Measurements from ENCODE around the gene PERCC1. TPM values are rescaled to one million over a fixed set of nuclear protein-coding genes. Genes with fewer than 3 reads are reported as not detected.

The PERCC1 gene
- total RNA-seq, 1 donor, result not detected

DNA sequence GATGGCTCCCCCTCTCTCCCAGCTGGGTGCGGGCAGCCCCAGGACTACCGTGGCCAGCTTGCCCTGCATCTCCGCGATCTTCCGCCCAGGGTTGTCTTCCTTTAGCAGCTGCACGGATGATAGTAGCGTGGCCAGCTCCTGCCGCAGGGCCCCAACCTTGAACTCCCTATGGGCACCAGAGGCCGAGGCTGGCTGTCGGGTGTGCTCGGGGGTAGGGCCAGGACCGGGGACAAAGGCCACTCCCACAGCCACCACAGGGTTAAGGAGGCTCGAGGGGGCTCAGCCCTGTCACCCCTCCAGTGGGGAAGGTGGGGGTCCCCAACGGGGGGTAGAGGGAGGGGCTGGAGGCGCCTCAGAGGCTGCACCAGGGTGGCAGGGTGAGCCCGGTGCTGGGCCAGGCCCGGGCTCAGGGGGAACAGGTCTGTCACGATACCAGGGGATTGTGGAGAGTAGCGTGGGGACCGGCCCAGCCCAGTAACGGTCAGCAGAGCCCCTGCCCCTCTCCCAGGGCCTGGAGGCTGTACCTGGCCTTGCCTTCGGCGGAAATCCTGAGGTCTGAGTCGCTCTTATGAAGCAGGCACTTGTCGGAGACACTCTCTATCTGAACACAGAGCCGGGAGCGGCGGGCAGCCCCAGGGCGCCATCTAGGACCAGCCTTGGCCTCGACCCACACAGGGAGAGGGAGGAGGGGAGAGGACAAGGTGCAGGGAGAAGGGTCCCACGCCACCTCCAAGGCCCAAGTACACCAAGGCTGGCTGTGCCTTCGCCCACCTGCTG is 5.2 kb downstream of the PERCC1 start:
- no peak overlapping the region for H3K27ac ChIP-seq (ENCODE audit: low read depth, low read length)
- no peaks in the 10 kb centered on the region for H4K20me1 ChIP-seq (ENCODE audit: insufficient read depth, low read length)
- no peaks in the 10 kb centered on the region for H3K27me3 ChIP-seq (ENCODE audit: insufficient read depth, low read length)
- H3K79me2 ChIP-seq (ENCODE audit: insufficient read depth, low read length), result no peaks in the 10 kb centered on the region
- H3K9me3 ChIP-seq (ENCODE audit: low read depth, low read length), result no peaks in the 10 kb centered on the region
- no peak for DNase-seq (ENCODE audit: insufficient read length, low spot score, missing footprints)
- no peak overlapping the region for H3K4me3 ChIP-seq (ENCODE audit: insufficient read depth, low read length)
- H3K4me2 ChIP-seq (ENCODE audit: insufficient read depth, low read length), result no peak overlapping the region
- no peak overlapping the region for H2AFZ ChIP-seq (ENCODE audit: low read length)
- TF ChIP-seq, protein P1, sequence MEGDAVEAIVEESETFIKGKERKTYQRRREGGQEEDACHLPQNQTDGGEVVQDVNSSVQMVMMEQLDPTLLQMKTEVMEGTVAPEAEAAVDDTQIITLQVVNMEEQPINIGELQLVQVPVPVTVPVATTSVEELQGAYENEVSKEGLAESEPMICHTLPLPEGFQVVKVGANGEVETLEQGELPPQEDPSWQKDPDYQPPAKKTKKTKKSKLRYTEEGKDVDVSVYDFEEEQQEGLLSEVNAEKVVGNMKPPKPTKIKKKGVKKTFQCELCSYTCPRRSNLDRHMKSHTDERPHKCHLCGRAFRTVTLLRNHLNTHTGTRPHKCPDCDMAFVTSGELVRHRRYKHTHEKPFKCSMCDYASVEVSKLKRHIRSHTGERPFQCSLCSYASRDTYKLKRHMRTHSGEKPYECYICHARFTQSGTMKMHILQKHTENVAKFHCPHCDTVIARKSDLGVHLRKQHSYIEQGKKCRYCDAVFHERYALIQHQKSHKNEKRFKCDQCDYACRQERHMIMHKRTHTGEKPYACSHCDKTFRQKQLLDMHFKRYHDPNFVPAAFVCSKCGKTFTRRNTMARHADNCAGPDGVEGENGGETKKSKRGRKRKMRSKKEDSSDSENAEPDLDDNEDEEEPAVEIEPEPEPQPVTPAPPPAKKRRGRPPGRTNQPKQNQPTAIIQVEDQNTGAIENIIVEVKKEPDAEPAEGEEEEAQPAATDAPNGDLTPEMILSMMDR (IDR thresholded peaks at IDR 0.05; ENCODE audit: extremely low read depth, low read depth, low read length), result no peak
- H3K36me3 ChIP-seq (ENCODE audit: insufficient read depth, low read length), result no peaks in the 10 kb centered on the region
- H3K4me1 ChIP-seq (ENCODE audit: insufficient read depth, low read length), result no peaks in the 10 kb centered on the region

DNA sequence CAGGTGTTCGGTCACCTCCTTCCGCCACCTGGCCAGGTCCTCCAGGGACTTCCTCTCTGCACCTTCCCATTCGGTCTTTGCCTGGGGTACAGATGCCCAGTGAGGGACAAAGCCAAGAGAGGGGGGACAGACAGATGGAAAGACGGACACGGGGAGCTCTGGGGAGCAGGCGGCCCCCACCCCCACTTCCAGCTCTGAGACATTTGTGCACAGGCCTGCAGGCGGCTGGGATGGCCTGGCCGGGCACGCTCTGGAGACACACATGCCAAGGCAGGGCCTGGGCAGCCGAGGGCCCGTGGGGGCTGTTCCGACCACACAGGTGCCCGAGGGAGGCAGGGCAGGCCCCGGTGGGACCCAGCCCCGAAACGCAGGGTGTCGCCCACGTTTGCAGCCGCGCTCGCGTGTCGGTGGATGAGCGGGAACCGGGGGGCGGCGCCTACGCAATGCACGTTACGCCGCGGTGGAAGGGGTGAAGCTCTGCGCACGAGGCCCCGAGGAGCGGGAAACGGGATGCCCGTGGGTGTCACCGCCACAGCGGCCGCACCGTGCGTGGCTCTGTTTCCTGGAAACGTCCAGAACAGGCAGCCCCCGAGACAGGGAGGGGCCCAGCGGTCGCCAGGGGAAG is 6.0 kb downstream of the PERCC1 start:
- Histone ChIP-seq H3K4me2 (ENCODE audit: insufficient read depth, low read length) (no peak overlapping the region), H3K36me3 (ENCODE audit: insufficient read depth, low read length) (no peaks in the 10 kb centered on the region), H4K20me1 (ENCODE audit: insufficient read depth, low read length) (no peaks in the 10 kb centered on the region), H2AFZ (ENCODE audit: low read length) (no peak overlapping the region), H3K4me1 (ENCODE audit: insufficient read depth, low read length) (no peaks in the 10 kb centered on the region), H3K79me2 (ENCODE audit: insufficient read depth, low read length) (no peaks in the 10 kb centered on the region), H3K27ac (ENCODE audit: low read depth, low read length) (no peak overlapping the region), H3K4me3 (ENCODE audit: insufficient read depth, low read length) (no peak overlapping the region), H3K27me3 (ENCODE audit: insufficient read depth, low read length) (no peaks in the 10 kb centered on the region), H3K9me3 (ENCODE audit: low read depth, low read length) (no peaks in the 10 kb centered on the region)
- TF ChIP-seq, protein P1 (IDR thresholded peaks at IDR 0.05; ENCODE audit: extremely low read depth, low read depth, low read length), result no peak
- no peak for DNase-seq (ENCODE audit: insufficient read length, low spot score, missing footprints)

DNA sequence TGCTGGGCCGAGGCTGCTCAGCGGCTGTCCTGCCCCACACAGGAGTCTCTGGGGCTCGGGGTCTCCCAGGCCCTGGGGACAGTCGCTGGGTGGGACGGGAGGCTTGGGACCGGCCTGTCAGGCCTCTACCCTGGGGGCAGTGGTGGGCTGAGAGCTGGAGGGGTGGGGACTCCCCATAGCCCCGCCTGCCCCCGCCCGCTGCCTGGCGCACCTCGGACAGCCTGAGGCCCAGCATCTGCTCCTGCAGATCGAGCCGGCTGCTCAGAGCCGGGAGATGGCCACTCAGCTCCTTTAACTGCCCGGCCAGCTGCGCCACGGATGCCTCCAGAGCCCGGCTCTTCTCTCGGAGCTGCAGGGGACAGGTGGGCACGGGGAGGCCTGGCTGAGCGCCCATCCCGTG is 6.7 kb downstream of the PERCC1 start:
- Histone ChIP-seq H3K4me2 (ENCODE audit: insufficient read depth, low read length) (no peak overlapping the region), H3K4me3 (ENCODE audit: insufficient read depth, low read length) (no peak overlapping the region), H3K4me1 (ENCODE audit: insufficient read depth, low read length) (no peaks in the 10 kb centered on the region), H3K36me3 (ENCODE audit: insufficient read depth, low read length) (no peaks in the 10 kb centered on the region), H4K20me1 (ENCODE audit: insufficient read depth, low read length) (no peaks in the 10 kb centered on the region), H3K27me3 (ENCODE audit: insufficient read depth, low read length) (no peaks in the 10 kb centered on the region), H2AFZ (ENCODE audit: low read length) (no peak overlapping the region), H3K27ac (ENCODE audit: low read depth, low read length) (no peak overlapping the region), H3K79me2 (ENCODE audit: insufficient read depth, low read length) (no peaks in the 10 kb centered on the region), H3K9me3 (ENCODE audit: low read depth, low read length) (no peaks in the 10 kb centered on the region)
- DNase-seq (ENCODE audit: insufficient read length, low spot score, missing footprints), result no peak
- TF ChIP-seq, protein P1 (IDR thresholded peaks at IDR 0.05; ENCODE audit: extremely low read depth, low read depth, low read length), result no peak

All from osteoblast (primary cell).